GM23338 (cell line): ENCODE data around the gene ROR1. TPM values are rescaled to one million over a fixed set of nuclear protein-coding genes. Genes with fewer than 3 reads are reported as not detected.
A peak's percentile ranks its signal among the peaks of the same experiment; 100 is the strongest.

ENCODE experiments used
- ATAC-seq: fragments of 200-7000 bp; cut with Tn5 transposase; 3 replicates; pipeline ENCODE4 v1.9.1; 2020
- DNase-seq: peaks from one replicate; pipeline ENCODE4 v3.0.0-alpha.2; 2015; ENCODE audit warnings: low spot score
- H2AFZ ChIP-seq: fragments of 200-600 bp; sonication (generic); 2 replicates; pipeline ENCODE4 v1.8.0; 2016; ENCODE audit warnings: antibody characterized with exemption, mild to moderate bottlenecking, moderate library complexity
- H3F3A ChIP-seq: fragments of 200-600 bp; sonication (generic); replicated peaks from 2 replicates; pipeline ENCODE4 v1.8.0; 2017; ENCODE audit warnings: antibody characterized with exemption, mixed run types, low read depth
- H3K27ac ChIP-seq: fragments of 200-600 bp; sonication (generic); 2 replicates; pipeline ENCODE4 v1.6.1; 2016; ENCODE audit warnings: low read depth
- H3K27me3 ChIP-seq: fragments of 200-600 bp; sonication (generic); 2 replicates; pipeline ENCODE4 v1.8.0; 2016; ENCODE audit warnings: mild to moderate bottlenecking, mixed run types, moderate library complexity; ENCODE audit not compliant: insufficient read depth
- H3K36me3 ChIP-seq: fragments of 200-600 bp; sonication (generic); 2 replicates; pipeline ENCODE4 v1.8.0; 2016; ENCODE audit warnings: mild to moderate bottlenecking; ENCODE audit not compliant: insufficient read depth
- H3K4me1 ChIP-seq: fragments of 200-600 bp; sonication (generic); 2 replicates; pipeline ENCODE4 v1.8.0; 2016; ENCODE audit warnings: mild to moderate bottlenecking, moderate library complexity; ENCODE audit not compliant: insufficient read depth
- H3K4me2 ChIP-seq: fragments of 200-600 bp; sonication (generic); 2 replicates; pipeline ENCODE4 v1.7.1; 2017; ENCODE audit warnings: mixed run types
- H3K4me3 ChIP-seq: fragments of 200-600 bp; sonication (generic); 2 replicates; pipeline ENCODE4 v1.6.1; 2016; ENCODE audit warnings: mixed run types
- H3K79me2 ChIP-seq: fragments of 200-600 bp; sonication (generic); replicated peaks from 2 replicates; pipeline ENCODE4 v1.8.0; 2017; ENCODE audit warnings: mild to moderate bottlenecking; ENCODE audit not compliant: insufficient read depth
- H3K9me2 ChIP-seq: fragments of 200-600 bp; sonication (generic); 2 replicates; pipeline ENCODE4 v1.8.0; 2017; ENCODE audit not compliant: insufficient read depth
- H4K20me1 ChIP-seq: fragments of 200-600 bp; sonication (generic); replicated peaks from 2 replicates; pipeline ENCODE4 v1.8.0; 2017; ENCODE audit warnings: mild to moderate bottlenecking; ENCODE audit not compliant: insufficient read depth
- H3K27ac Mint-ChIP-seq: 2 replicates; pipeline ENCODE4 v1.8.0; 2020; ENCODE audit warnings: inconsistent platforms, mild to moderate bottlenecking, moderate library complexity, mixed read lengths
- H3K27me3 Mint-ChIP-seq: 3 replicates; pipeline ENCODE4 v1.8.0; 2022; ENCODE audit warnings: low read depth, mild to moderate bottlenecking, moderate library complexity, mixed read lengths, inconsistent platforms; ENCODE audit not compliant: insufficient read depth, poor library complexity
- H3K36me3 Mint-ChIP-seq: 3 replicates; pipeline ENCODE4 v1.8.0; 2021; ENCODE audit warnings: low read depth, mild to moderate bottlenecking, inconsistent platforms, moderate library complexity, mixed read lengths
- H3K4me1 Mint-ChIP-seq: 3 replicates; pipeline ENCODE4 v1.8.0; 2020; ENCODE audit warnings: mild to moderate bottlenecking, inconsistent platforms, mixed read lengths
- H3K4me3 Mint-ChIP-seq: 3 replicates; pipeline ENCODE4 v1.8.0; 2021; ENCODE audit warnings: moderate library complexity, mild to moderate bottlenecking, inconsistent platforms, mixed read lengths
- H3K9me3 Mint-ChIP-seq: 3 replicates; pipeline ENCODE4 v1.8.0; 2020; ENCODE audit warnings: moderate library complexity, mild to moderate bottlenecking, inconsistent platforms, mixed read lengths
- EZH2 ChIP-seq: fragments of 200-600 bp; sonication (generic); IDR thresholded peaks from one replicate; pipeline ENCODE4 v1.8.0; 2017; ENCODE audit warnings: antibody characterized with exemption, mild to moderate bottlenecking, low read depth; ENCODE audit not compliant: unreplicated experiment
- EZH2phosphoT487 ChIP-seq: fragments of 200-600 bp; sonication (generic); IDR thresholded peaks from one replicate; pipeline ENCODE4 v1.8.1; 2018; ENCODE audit warnings: antibody characterized with exemption; ENCODE audit not compliant: unreplicated experiment
- JUNB ChIP-seq: IDR thresholded peaks from one replicate; pipeline ENCODE4 v1.6.1; 2016; ENCODE audit warnings: antibody characterized with exemption; ENCODE audit not compliant: unreplicated experiment
- POLR2AphosphoS5 ChIP-seq: IDR thresholded peaks from 2 replicates; pipeline ENCODE4 v1.6.1; 2016; ENCODE audit warnings: antibody characterized with exemption, low read depth
- STAT1 ChIP-seq: IDR thresholded peaks from one replicate; pipeline ENCODE4 v1.6.1; 2016; ENCODE audit warnings: antibody characterized with exemption; ENCODE audit not compliant: unreplicated experiment
- ZNF114 ChIP-seq: fragments of 250-450 bp; sonication (Bioruptor Pico); IDR thresholded peaks from 2 replicates; pipeline ENCODE4 v1.5.0; 2020; ENCODE audit warnings: mild to moderate bottlenecking, moderate library complexity
- ZNF331 ChIP-seq: fragments of 250-450 bp; sonication (Bioruptor Pico); IDR thresholded peaks from 2 replicates; pipeline ENCODE4 v1.5.0; 2020; ENCODE audit warnings: low read depth, mild to moderate bottlenecking, moderate library complexity
- polyA plus RNA-seq: library from polyadenylated mRNA; unstranded; fragments of >200 nt; fragmentation: Nextera tagmentation; extraction: Ambion mirVana; gene quantifications from 2 replicates; pipeline ENCODE4 v1.2.1, GENCODE V29; 2016
- total RNA-seq: library from RNA; depleted of rRNA; stranded (reverse); fragments of >200 nt; shearing (Covaris generic); gene quantifications from 2 replicates; pipeline ENCODE4 v1.2.3, GENCODE V29; 2014
- TF ChIP-seq, protein P1 (sequence below): fragments of 250-450 bp; sonication (Bioruptor Pico); IDR thresholded peaks from 2 replicates; pipeline ENCODE4 v1.5.0; 2020; ENCODE audit warnings: mild to moderate bottlenecking, moderate library complexity

The ROR1 gene
- total and polyA plus RNA-seq, 2 experiments from 2014 or later: 59.7 to 96.0 TPM

GRCh38 chr1:63877816-63878215 is 104.0 kb downstream of the ROR1 start (continued):
- TF ChIP-seq, protein P1, sequence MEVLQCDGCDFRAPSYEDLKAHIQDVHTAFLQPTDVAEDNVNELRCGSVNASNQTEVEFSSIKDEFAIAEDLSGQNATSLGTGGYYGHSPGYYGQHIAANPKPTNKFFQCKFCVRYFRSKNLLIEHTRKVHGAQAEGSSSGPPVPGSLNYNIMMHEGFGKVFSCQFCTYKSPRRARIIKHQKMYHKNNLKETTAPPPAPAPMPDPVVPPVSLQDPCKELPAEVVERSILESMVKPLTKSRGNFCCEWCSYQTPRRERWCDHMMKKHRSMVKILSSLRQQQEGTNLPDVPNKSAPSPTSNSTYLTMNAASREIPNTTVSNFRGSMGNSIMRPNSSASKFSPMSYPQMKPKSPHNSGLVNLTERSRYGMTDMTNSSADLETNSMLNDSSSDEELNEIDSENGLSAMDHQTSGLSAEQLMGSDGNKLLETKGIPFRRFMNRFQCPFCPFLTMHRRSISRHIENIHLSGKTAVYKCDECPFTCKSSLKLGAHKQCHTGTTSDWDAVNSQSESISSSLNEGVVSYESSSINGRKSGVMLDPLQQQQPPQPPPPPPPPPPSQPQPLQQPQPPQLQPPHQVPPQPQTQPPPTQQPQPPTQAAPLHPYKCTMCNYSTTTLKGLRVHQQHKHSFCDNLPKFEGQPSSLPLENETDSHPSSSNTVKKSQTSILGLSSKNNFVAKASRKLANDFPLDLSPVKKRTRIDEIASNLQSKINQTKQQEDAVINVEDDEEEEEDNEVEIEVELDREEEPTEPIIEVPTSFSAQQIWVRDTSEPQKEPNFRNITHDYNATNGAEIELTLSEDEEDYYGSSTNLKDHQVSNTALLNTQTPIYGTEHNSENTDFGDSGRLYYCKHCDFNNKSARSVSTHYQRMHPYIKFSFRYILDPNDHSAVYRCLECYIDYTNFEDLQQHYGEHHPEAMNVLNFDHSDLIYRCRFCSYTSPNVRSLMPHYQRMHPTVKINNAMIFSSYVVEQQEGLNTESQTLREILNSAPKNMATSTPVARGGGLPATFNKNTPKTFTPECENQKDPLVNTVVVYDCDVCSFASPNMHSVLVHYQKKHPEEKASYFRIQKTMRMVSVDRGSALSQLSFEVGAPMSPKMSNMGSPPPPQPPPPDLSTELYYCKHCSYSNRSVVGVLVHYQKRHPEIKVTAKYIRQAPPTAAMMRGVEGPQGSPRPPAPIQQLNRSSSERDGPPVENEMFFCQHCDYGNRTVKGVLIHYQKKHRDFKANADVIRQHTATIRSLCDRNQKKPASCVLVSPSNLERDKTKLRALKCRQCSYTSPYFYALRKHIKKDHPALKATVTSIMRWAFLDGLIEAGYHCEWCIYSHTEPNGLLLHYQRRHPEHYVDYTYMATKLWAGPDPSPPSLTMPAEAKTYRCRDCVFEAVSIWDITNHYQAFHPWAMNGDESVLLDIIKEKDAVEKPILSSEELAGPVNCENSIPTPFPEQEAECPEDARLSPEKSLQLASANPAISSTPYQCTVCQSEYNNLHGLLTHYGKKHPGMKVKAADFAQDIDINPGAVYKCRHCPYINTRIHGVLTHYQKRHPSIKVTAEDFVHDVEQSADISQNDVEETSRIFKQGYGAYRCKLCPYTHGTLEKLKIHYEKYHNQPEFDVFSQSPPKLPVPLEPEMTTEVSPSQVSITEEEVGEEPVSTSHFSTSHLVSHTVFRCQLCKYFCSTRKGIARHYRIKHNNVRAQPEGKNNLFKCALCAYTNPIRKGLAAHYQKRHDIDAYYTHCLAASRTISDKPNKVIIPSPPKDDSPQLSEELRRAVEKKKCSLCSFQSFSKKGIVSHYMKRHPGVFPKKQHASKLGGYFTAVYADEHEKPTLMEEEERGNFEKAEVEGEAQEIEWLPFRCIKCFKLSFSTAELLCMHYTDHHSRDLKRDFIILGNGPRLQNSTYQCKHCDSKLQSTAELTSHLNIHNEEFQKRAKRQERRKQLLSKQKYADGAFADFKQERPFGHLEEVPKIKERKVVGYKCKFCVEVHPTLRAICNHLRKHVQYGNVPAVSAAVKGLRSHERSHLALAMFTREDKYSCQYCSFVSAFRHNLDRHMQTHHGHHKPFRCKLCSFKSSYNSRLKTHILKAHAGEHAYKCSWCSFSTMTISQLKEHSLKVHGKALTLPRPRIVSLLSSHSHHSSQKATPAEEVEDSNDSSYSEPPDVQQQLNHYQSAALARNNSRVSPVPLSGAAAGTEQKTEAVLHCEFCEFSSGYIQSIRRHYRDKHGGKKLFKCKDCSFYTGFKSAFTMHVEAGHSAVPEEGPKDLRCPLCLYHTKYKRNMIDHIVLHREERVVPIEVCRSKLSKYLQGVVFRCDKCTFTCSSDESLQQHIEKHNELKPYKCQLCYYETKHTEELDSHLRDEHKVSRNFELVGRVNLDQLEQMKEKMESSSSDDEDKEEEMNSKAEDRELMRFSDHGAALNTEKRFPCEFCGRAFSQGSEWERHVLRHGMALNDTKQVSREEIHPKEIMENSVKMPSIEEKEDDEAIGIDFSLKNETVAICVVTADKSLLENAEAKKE (CRISPR knock-in tag): no peak
- TF ChIP-seq ZNF331 (CRISPR knock-in tag) (no peak), ZNF114 (CRISPR knock-in tag) (no peak), EZH2 (no peak), POLR2AphosphoS5 (no peak), EZH2phosphoT487 (no peak), JUNB (no peak)

- H3K4me1 Mint-ChIP-seq: peaks cover 82% of the 10 kb centered on the region
- Histone ChIP-seq H2AFZ (no peak overlapping the region), H3K4me2 (0 out of 2 replicates have a peak overlapping the region, but pooled peaks have one; percentile 25), H3K79me2 (peaks cover 100% of the 10 kb centered on the region), H3K27me3 (no peaks in the 10 kb centered on the region), H3K4me1 (peaks cover 29% of the 10 kb centered on the region), H3K36me3 (no peaks in the 10 kb centered on the region), H3K9me2 (peaks cover 14% of the 10 kb centered on the region), H3K27ac (0 out of 2 replicates have a peak overlapping the region, but pooled peaks have one; percentile 5), H3K4me3 (no peak overlapping the region), H4K20me1 (peaks cover 46% of the 10 kb centered on the region), H3F3A (no peaks in the 10 kb centered on the region)
- no peak overlapping the region for H3K4me3 Mint-ChIP-seq
- H3K27me3 Mint-ChIP-seq: no peaks in the 10 kb centered on the region
- no peak for ATAC-seq
- H3K36me3 Mint-ChIP-seq: no peaks in the 10 kb centered on the region
- no peak for DNase-seq
- H3K27ac Mint-ChIP-seq: no peak overlapping the region
- TF ChIP-seq, protein P1 (CRISPR knock-in tag): no peak
- TF ChIP-seq ZNF114 (CRISPR knock-in tag) (no peak), STAT1 (no peak), JUNB (no peak), EZH2phosphoT487 (no peak)
- no peaks in the 10 kb centered on the region for H3K9me3 Mint-ChIP-seq
Observed at GRCh38 chr1:63878932-63879331, 105.1 kb downstream of the ROR1 start.
